GM12878 (cell line): ENCODE results near the gene AKR1B1. TPM values are rescaled to one million over a fixed set of nuclear protein-coding genes. Genes with fewer than 3 reads are reported as not detected.

Source experiments
- ATAC-seq: fragments of 200-7000 bp; cut with Tn5 transposase; 3 replicates; pipeline ENCODE4 v1.9.1; 2020; ENCODE audit warnings: mild to moderate bottlenecking, moderate library complexity
- BruUV-seq: library from RNA; stranded (reverse); fragments of 400-500 nt; replicated peaks from 2 replicates; lab custom pipeline; 2021; lab: Mats Ljungman, UMichigan
- CTCF ChIA-PET: fragments of 300-600 bp; sonication (Branson Sonifier 250); formaldehyde crosslinking; extraction: SDS; loops from one replicate; lab custom pipeline; 2021; ENCODE audit warnings: inconsistent platforms; lab: Yijun Ruan, JAX
- POLR2A ChIA-PET: fragments of 350-600 bp; formaldehyde crosslinking; extraction: SDS; loops from one replicate; lab custom pipeline; 2021; ENCODE audit warnings: inconsistent platforms; lab: Charles Lee
- RAD21 ChIA-PET: fragments of 300-600 bp; sonication (Branson Sonifier 250); formaldehyde crosslinking; loops from one replicate; lab custom pipeline; 2023; ENCODE audit warnings: antibody characterized with exemption; ENCODE audit not compliant: unreplicated experiment; lab: Charles Lee
- SMC1A ChIA-PET: fragments of 300-600 bp; sonication (Branson Sonifier 250); formaldehyde crosslinking; loops from one replicate; lab custom pipeline; 2023; ENCODE audit not compliant: unreplicated experiment, uncharacterized antibody; lab: Charles Lee
- DNase-seq: peaks from one replicate; pipeline ENCODE4 v3.0.0-alpha.2; 2011; ENCODE audit warnings: low read depth, low spot score
- FAIRE-seq: peaks from 3 replicates; lab custom pipeline; 2011; peaks lifted over from hg19 to GRCh38; lab: Jason Lieb, UNC
- H2AFZ ChIP-seq: 2 replicates; pipeline ENCODE4 v1.6.0; 2011; ENCODE audit warnings: low read depth, low read length, control low read depth; ENCODE audit not compliant: control insufficient read depth
- H3K27ac ChIP-seq: 2 replicates; pipeline ENCODE4 v1.5.1; 2011; ENCODE audit warnings: control low read depth; ENCODE audit not compliant: control insufficient read depth, insufficient read depth
- H3K27me3 ChIP-seq, 2 experiments: replicated peaks in 1 of 2; 2 replicates each; pipeline versions ENCODE4 v1.6.0 to v1.6.1; 2011; ENCODE audit warnings: low read length in 1 of 2; ENCODE audit not compliant: control insufficient read depth in 2 of 2, insufficient read depth in 2 of 2
- H3K36me3 ChIP-seq, 2 experiments: 2 replicates each; pipeline ENCODE4 v1.5.1; 2011; ENCODE audit warnings: low read length in 1 of 2; ENCODE audit not compliant: control insufficient read depth in 2 of 2, insufficient read depth in 2 of 2
- H3K4me1 ChIP-seq: 2 replicates; pipeline ENCODE4 v1.6.1; 2011; ENCODE audit warnings: mild to moderate bottlenecking, low read length, moderate library complexity, mixed read lengths; ENCODE audit not compliant: control insufficient read depth, insufficient read depth
- H3K4me2 ChIP-seq: 2 replicates; pipeline ENCODE4 v1.6.0; 2011; ENCODE audit warnings: control low read depth; ENCODE audit not compliant: control insufficient read depth, insufficient read depth
- H3K4me3 ChIP-seq: fragments of 200-600 bp; sonication (generic); 2 replicates; pipeline ENCODE4 v1.5.1; 2016
- H3K79me2 ChIP-seq: 2 replicates; pipeline ENCODE4 v1.6.0; 2011; ENCODE audit warnings: low read length; ENCODE audit not compliant: control insufficient read depth, insufficient read depth
- H3K9ac ChIP-seq: 2 replicates; pipeline ENCODE4 v1.8.0; 2011; ENCODE audit warnings: low read length, control low read depth, mixed read lengths; ENCODE audit not compliant: control insufficient read depth, insufficient read depth
- H3K9me3 ChIP-seq: replicated peaks from 3 replicates; pipeline ENCODE4 v1.5.1; 2011; ENCODE audit warnings: mild to moderate bottlenecking, low read length; ENCODE audit not compliant: control insufficient read depth, insufficient read depth
- H4K20me1 ChIP-seq: 2 replicates; pipeline ENCODE4 v1.6.0; 2011; ENCODE audit not compliant: control insufficient read depth, insufficient read depth
- BCLAF1 ChIP-seq: fragments of 450-650 bp; IDR thresholded peaks from 2 replicates; pipeline ENCODE4 v1.6.1; 2017; ENCODE audit warnings: antibody characterized with exemption, mild to moderate bottlenecking, moderate library complexity
- CBFB ChIP-seq: IDR thresholded peaks from 2 replicates; pipeline ENCODE4 v1.6.1; 2016; ENCODE audit warnings: antibody characterized with exemption, low read depth
- IKZF1 ChIP-seq: fragments of 450-650 bp; conservative IDR thresholded peaks from 2 replicates; pipeline ENCODE4 v1.6.1; 2017; ENCODE audit warnings: antibody characterized with exemption, mild to moderate bottlenecking
- RCOR1 ChIP-seq: conservative IDR thresholded peaks from 2 replicates; pipeline ENCODE4 v1.6.1; 2012; ENCODE audit warnings: low read depth, low read length, improper control_type of control experiment
- SMAD5 ChIP-seq: IDR thresholded peaks from 2 replicates; pipeline ENCODE4 v1.6.1; 2016; ENCODE audit warnings: antibody characterized with exemption, low read depth
- USF1 ChIP-seq: IDR thresholded peaks from 2 replicates; pipeline ENCODE4 v1.6.1; 2011; ENCODE audit warnings: borderline replicate concordance, low read depth, mild to moderate bottlenecking, moderate library complexity, mixed read lengths, low read length; ENCODE audit not compliant: insufficient read depth; ENCODE audit errors: extremely low read length
- YY1 ChIP-seq: IDR thresholded peaks from 2 replicates; pipeline ENCODE4 v1.6.1; 2011; ENCODE audit warnings: low read depth, mild to moderate bottlenecking, low read length
- WGBS: methylation state at CpG from one replicate; pipeline ENCODE4 v1.1.6; 2016; ENCODE audit warnings: low lambda C conversion rate; ENCODE audit not compliant: insufficient replicate concordance, insufficient coverage; ENCODE audit errors: missing lambda C conversion rate; 5-methylcytosine and 5-hydroxymethylcytosine counted together
- in situ Hi-C: fragments of 300-500 bp; cut with MboI; formaldehyde crosslinking; loops from 9 replicates; pipeline ENCODE4 v1.14.3; 2018; ENCODE audit warnings: mixed read lengths
- intact Hi-C: fragments of 100-400 bp; cut with micrococcal nuclease; formaldehyde crosslinking; loops from one replicate; pipeline ENCODE4 v1.14.2; 2022; ENCODE audit not compliant: unreplicated experiment
- polyA plus RNA-seq, 11 experiments: library from polyadenylated mRNA; depleted of rRNA in 4 of 11; unstranded in 6 of 11; stranded (reverse) in 5 of 11; fragments of >200 nt; fragmentation: Nextera tagmentation in 4 of 11; fragmentation: Illumina TruSeq in 1 of 11; extraction: Ambion mirVana in 4 of 11; extraction: Trizol in 1 of 11; gene quantifications; 1 replicate in 1 of 11; 2 replicates in 10 of 11; pipeline versions ENCODE4 v1.2.1 to v1.2.3, GENCODE V29; 2011 to 2016; ENCODE audit warnings: inconsistent platforms in 2 of 11, missing spikeins in 2 of 11, low read depth in 1 of 11
- total RNA-seq, 4 experiments: library from RNA; depleted of rRNA in 3 of 4; stranded (reverse); fragments of >200 nt in 3 of 4; fragmentation: Illumina TruSeq in 1 of 4; extraction: Trizol in 1 of 4; gene quantifications; 2 replicates each; pipeline versions ENCODE4 v1.2.1 to v1.2.3, GENCODE V29; 2013 to 2021

Gene AKR1B1
- total and polyA plus RNA-seq, 10 of the 15 experiments (the other 5 are each of a cell fraction or from before 2014, with no cell fraction given), result 40.4 to 252 (median 156) TPM

- no peaks in the 10 kb centered on the region for H3K27me3 ChIP-seq
- no peak for DNase-seq
- ATAC-seq, result no peak
- no peak overlapping the region for H3K9ac ChIP-seq
- H3K9me3 ChIP-seq, result no peaks in the 10 kb centered on the region
- no peak overlapping the region for H3K4me2 ChIP-seq
- RAD21 ChIA-PET, result no interaction called here
- H3K79me2 ChIP-seq, result no peaks in the 10 kb centered on the region
- no peak overlapping the region for H3K4me3 ChIP-seq
- no peak for TF ChIP-seq IKZF1
- CTCF ChIA-PET, result interaction anchor here (0.9 kb wide), 1 partner anchor 9 kb away, joined by 3 read pairs; no protein-coding TSS in a partner anchor
- intact Hi-C loops (no loop called here), in situ Hi-C loops (no loop called here)
- POLR2A ChIA-PET, result no interaction called here
- H2AFZ ChIP-seq, result no peak overlapping the region
- no peaks in the 10 kb centered on the region for H3K4me1 ChIP-seq
- no peaks in the 10 kb centered on the region for H4K20me1 ChIP-seq
- WGBS, result 100% methylated on average over 4 of the region's 4 CpGs
- peaks cover 17 to 20% of the 10 kb centered on the region in 2 experiments; a peak in 3 of 4 replicates for H3K36me3 ChIP-seq
- FAIRE-seq, result no peak
- H3K27ac ChIP-seq, result no peak overlapping the region
- SMC1A ChIA-PET, result interaction anchor here (0.8 kb wide), 1 partner anchor 11 kb away, joined by 5 read pairs; no protein-coding TSS in a partner anchor
- no TSS peak for BruUV-seq
Measured at GRCh38 chr7:134441264-134441663, 17.6 kb downstream of the AKR1B1 start.

GRCh38 chr7:134440476-134440875 lies 18.4 kb downstream of the AKR1B1 start:
- no peak overlapping the region for H3K4me2 ChIP-seq
- H2AFZ ChIP-seq, result no peak overlapping the region
- no peaks in the 10 kb centered on the region for H3K9me3 ChIP-seq
- RAD21 ChIA-PET, result interaction anchor here (1.0 kb wide), 1 partner anchor 8 kb away, joined by 5 read pairs; no protein-coding TSS in a partner anchor
- H4K20me1 ChIP-seq, result no peaks in the 10 kb centered on the region
- in situ Hi-C loops (no loop called here), intact Hi-C loops (no loop called here)
- DNase-seq, result no peak
- FAIRE-seq, result no peak
- SMC1A ChIA-PET, result interaction anchor here (0.8 kb wide), 1 partner anchor 10 kb away, joined by 5 read pairs; no protein-coding TSS in a partner anchor
- 100% methylated on average over 4 of the region's 4 CpGs for WGBS
- no peak overlapping the region for H3K27ac ChIP-seq
- no peaks in the 10 kb centered on the region for H3K27me3 ChIP-seq
- no peak overlapping the region for H3K9ac ChIP-seq
- TF ChIP-seq RCOR1, result no peak
- no peak for TF ChIP-seq SMAD5
- TF ChIP-seq YY1, result no peak
- no peak for TF ChIP-seq BCLAF1
- no peak for TF ChIP-seq USF1
- TF ChIP-seq CBFB, result no peak
- CTCF ChIA-PET, result interaction anchor here (0.9 to 1.4 kb wide), 2 partner anchors 8 kb away, joined by 3 read pairs; no protein-coding TSS in a partner anchor
- POLR2A ChIA-PET, result no interaction called here
- no peaks in the 10 kb centered on the region for H3K79me2 ChIP-seq
- no TSS peak for BruUV-seq
- peaks cover 17 to 20% of the 10 kb centered on the region in 2 experiments; a peak in 3 of 4 replicates for H3K36me3 ChIP-seq
- H3K4me1 ChIP-seq, result no peaks in the 10 kb centered on the region
- no peak for ATAC-seq
- H3K4me3 ChIP-seq, result no peak overlapping the region
